Measurements from ENCODE around the gene ASPG. TPM values are rescaled to one million over a fixed set of nuclear protein-coding genes. Genes with fewer than 3 reads are reported as not detected.

ASPG gene
- total RNA-seq, 1 experiment from 2014 or later: 3.4 TPM

DNA sequence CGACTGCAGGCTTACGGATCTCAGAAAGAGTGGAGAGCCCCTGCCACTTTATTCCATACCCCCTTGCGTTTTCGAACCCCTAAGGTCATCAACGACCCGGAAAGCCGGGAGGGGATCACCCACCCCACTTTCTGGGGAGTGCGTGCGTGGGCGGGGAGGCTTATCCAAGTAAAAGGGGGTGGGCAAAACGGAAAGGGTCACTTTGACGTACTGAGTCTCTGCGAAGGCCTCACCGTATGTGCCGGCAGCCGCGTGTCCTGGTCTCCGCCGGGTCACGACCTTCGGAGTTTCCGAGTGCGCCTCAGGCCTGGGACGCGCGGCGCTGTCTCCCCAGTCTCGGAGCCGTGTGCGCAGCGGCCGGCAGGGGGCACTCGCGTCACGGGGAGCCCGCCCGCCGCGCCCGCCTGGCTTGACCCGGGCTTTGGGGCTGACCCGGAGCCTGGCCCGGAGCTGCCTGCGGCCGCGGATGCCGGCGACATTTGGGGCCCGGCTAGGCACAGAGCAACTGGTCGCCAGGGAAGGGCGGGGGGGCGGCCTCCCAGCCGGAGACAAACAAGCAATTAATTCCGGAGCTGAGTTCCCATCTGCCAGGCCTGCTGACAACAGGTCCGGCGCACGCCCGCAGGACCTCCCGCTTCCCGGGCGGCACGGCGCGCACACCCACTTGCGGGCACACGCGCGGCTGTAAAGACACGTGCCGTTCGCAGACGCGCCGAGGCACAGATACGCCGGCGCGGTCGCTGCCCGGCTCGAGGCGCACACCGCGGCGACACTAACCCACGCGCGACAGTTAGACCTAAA is 52.0 kb downstream of the ASPG start:
- H3K27ac Mint-ChIP-seq: no peak overlapping the region
- H3K36me3 Mint-ChIP-seq: no peaks in the 10 kb centered on the region
- CTCF ChIA-PET: interaction anchor here (0.6 to 1.9 kb wide), 34 partner anchors 9 to 836 kb away, joined by 3 to 21 read pairs (median 5); partner anchors contain the start of gene ASPG
- POLR2A ChIA-PET: no interaction called here
- DNase-seq (ENCODE audit: low spot score) (peak; percentile 79), ATAC-seq (peak; percentile 42)
- peaks cover 25% of the 10 kb centered on the region for H3K4me1 Mint-ChIP-seq
- H3K9me3 Mint-ChIP-seq: no peaks in the 10 kb centered on the region
- peaks cover 28% of the 10 kb centered on the region for H3K27me3 Mint-ChIP-seq (ENCODE audit: low read depth)
- peak overlapping the region; percentile 71 for H3K4me3 Mint-ChIP-seq
- TF ChIP-seq PRRX2 (CRISPR knock-in tag; IDR thresholded peaks at IDR 0.05) (no peak), CREM (CRISPR knock-in tag; IDR thresholded peaks at IDR 0.05) (no peak), NR1H2 (CRISPR knock-in tag; IDR thresholded peaks at IDR 0.05) (no peak), SP1 (CRISPR knock-in tag; conservative IDR thresholded peaks at IDR 0.05) (peak; percentile 67; the same call in 1 of the 2 replicates), ETV6 (CRISPR knock-in tag; IDR thresholded peaks at IDR 0.05) (peak; percentile 80; the same call in 1 of the 2 replicates), ZNF232 (CRISPR knock-in tag; IDR thresholded peaks at IDR 0.05) (no peak; the same call in 1 of the 2 replicates), NR2C2 (CRISPR knock-in tag; IDR thresholded peaks at IDR 0.05) (no peak), SOX15 (CRISPR knock-in tag; IDR thresholded peaks at IDR 0.05) (no peak), GRHL2 (CRISPR knock-in tag; IDR thresholded peaks at IDR 0.05; ENCODE audit: insufficient replicate concordance, severe bottlenecking) (no peak), JUN (CRISPR knock-in tag; IDR thresholded peaks at IDR 0.05) (peak; percentile 84; the same call in 1 of the 2 replicates), NR3C1 (CRISPR knock-in tag; conservative IDR thresholded peaks at IDR 0.05; ENCODE audit: low read depth) (no peak), GABPB1 (CRISPR knock-in tag; IDR thresholded peaks at IDR 0.05) (no peak), MYBL2 (CRISPR knock-in tag; IDR thresholded peaks at IDR 0.05) (no peak), GTF2I (CRISPR knock-in tag; conservative IDR thresholded peaks at IDR 0.05) (no peak)
- TF ChIP-seq, protein P1, sequence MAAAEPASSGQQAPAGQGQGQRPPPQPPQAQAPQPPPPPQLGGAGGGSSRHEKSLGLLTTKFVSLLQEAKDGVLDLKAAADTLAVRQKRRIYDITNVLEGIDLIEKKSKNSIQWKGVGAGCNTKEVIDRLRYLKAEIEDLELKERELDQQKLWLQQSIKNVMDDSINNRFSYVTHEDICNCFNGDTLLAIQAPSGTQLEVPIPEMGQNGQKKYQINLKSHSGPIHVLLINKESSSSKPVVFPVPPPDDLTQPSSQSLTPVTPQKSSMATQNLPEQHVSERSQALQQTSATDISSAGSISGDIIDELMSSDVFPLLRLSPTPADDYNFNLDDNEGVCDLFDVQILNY (CRISPR knock-in tag; IDR thresholded peaks at IDR 0.05): peak; percentile 61; the same call in 1 of the 2 replicates
- TF ChIP-seq, protein P2, sequence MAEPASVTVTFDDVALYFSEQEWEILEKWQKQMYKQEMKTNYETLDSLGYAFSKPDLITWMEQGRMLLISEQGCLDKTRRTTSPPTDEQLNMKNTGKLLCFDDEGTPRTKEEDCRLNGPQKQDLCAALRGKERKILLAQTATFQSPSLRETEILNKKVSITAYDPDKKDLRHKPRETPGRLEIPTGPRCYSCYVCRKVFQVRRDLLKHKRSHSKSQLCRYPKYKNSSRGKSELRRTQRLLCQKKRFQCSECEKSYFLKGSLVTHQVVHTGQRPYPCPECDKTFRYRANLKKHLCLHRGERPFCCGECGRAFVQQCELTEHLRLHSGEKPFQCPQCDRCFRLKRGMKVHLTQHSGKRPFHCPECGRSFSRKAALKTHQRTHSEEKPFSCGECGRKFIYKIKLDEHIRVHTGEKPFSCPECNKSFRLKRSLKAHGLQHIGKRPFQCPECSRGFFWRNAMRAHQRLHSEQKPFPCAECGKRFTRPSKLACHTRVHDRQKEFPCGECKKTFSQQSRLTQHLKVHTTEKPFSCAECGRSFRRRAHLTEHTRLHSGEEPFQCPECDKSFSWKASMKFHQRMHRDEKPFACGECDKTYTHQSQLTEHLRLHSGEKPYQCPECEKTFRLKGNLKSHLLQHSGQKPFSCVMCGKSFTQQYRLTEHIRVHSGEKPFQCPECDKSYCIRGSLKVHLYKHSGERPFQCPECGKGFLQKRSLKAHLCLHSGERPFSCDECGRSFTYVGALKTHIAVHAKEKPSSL (CRISPR knock-in tag; conservative IDR thresholded peaks at IDR 0.05): no peak
- TF ChIP-seq, protein P3, sequence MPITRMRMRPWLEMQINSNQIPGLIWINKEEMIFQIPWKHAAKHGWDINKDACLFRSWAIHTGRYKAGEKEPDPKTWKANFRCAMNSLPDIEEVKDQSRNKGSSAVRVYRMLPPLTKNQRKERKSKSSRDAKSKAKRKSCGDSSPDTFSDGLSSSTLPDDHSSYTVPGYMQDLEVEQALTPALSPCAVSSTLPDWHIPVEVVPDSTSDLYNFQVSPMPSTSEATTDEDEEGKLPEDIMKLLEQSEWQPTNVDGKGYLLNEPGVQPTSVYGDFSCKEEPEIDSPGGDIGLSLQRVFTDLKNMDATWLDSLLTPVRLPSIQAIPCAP (CRISPR knock-in tag; IDR thresholded peaks at IDR 0.05): no peak
- TF ChIP-seq, protein P4, sequence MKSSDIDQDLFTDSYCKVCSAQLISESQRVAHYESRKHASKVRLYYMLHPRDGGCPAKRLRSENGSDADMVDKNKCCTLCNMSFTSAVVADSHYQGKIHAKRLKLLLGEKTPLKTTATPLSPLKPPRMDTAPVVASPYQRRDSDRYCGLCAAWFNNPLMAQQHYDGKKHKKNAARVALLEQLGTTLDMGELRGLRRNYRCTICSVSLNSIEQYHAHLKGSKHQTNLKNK (CRISPR knock-in tag; IDR thresholded peaks at IDR 0.05): no peak
- TF ChIP-seq, protein P5, sequence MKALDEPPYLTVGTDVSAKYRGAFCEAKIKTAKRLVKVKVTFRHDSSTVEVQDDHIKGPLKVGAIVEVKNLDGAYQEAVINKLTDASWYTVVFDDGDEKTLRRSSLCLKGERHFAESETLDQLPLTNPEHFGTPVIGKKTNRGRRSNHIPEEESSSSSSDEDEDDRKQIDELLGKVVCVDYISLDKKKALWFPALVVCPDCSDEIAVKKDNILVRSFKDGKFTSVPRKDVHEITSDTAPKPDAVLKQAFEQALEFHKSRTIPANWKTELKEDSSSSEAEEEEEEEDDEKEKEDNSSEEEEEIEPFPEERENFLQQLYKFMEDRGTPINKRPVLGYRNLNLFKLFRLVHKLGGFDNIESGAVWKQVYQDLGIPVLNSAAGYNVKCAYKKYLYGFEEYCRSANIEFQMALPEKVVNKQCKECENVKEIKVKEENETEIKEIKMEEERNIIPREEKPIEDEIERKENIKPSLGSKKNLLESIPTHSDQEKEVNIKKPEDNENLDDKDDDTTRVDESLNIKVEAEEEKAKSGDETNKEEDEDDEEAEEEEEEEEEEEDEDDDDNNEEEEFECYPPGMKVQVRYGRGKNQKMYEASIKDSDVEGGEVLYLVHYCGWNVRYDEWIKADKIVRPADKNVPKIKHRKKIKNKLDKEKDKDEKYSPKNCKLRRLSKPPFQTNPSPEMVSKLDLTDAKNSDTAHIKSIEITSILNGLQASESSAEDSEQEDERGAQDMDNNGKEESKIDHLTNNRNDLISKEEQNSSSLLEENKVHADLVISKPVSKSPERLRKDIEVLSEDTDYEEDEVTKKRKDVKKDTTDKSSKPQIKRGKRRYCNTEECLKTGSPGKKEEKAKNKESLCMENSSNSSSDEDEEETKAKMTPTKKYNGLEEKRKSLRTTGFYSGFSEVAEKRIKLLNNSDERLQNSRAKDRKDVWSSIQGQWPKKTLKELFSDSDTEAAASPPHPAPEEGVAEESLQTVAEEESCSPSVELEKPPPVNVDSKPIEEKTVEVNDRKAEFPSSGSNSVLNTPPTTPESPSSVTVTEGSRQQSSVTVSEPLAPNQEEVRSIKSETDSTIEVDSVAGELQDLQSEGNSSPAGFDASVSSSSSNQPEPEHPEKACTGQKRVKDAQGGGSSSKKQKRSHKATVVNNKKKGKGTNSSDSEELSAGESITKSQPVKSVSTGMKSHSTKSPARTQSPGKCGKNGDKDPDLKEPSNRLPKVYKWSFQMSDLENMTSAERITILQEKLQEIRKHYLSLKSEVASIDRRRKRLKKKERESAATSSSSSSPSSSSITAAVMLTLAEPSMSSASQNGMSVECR (CRISPR knock-in tag; IDR thresholded peaks at IDR 0.05; ENCODE audit: borderline replicate concordance): peak; percentile 68; the same call in 1 of the 2 replicates
- TF ChIP-seq, protein P6, sequence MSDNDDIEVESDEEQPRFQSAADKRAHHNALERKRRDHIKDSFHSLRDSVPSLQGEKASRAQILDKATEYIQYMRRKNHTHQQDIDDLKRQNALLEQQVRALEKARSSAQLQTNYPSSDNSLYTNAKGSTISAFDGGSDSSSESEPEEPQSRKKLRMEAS (CRISPR knock-in tag; IDR thresholded peaks at IDR 0.05): peak; percentile 95
- TF ChIP-seq, protein P7, sequence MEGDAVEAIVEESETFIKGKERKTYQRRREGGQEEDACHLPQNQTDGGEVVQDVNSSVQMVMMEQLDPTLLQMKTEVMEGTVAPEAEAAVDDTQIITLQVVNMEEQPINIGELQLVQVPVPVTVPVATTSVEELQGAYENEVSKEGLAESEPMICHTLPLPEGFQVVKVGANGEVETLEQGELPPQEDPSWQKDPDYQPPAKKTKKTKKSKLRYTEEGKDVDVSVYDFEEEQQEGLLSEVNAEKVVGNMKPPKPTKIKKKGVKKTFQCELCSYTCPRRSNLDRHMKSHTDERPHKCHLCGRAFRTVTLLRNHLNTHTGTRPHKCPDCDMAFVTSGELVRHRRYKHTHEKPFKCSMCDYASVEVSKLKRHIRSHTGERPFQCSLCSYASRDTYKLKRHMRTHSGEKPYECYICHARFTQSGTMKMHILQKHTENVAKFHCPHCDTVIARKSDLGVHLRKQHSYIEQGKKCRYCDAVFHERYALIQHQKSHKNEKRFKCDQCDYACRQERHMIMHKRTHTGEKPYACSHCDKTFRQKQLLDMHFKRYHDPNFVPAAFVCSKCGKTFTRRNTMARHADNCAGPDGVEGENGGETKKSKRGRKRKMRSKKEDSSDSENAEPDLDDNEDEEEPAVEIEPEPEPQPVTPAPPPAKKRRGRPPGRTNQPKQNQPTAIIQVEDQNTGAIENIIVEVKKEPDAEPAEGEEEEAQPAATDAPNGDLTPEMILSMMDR (IDR thresholded peaks at IDR 0.05): peak; percentile 82
- TF ChIP-seq, protein P8, sequence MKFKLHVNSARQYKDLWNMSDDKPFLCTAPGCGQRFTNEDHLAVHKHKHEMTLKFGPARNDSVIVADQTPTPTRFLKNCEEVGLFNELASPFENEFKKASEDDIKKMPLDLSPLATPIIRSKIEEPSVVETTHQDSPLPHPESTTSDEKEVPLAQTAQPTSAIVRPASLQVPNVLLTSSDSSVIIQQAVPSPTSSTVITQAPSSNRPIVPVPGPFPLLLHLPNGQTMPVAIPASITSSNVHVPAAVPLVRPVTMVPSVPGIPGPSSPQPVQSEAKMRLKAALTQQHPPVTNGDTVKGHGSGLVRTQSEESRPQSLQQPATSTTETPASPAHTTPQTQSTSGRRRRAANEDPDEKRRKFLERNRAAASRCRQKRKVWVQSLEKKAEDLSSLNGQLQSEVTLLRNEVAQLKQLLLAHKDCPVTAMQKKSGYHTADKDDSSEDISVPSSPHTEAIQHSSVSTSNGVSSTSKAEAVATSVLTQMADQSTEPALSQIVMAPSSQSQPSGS (CRISPR knock-in tag; IDR thresholded peaks at IDR 0.05; ENCODE audit: borderline replicate concordance, low read depth): no peak
- TF ChIP-seq, protein P9, sequence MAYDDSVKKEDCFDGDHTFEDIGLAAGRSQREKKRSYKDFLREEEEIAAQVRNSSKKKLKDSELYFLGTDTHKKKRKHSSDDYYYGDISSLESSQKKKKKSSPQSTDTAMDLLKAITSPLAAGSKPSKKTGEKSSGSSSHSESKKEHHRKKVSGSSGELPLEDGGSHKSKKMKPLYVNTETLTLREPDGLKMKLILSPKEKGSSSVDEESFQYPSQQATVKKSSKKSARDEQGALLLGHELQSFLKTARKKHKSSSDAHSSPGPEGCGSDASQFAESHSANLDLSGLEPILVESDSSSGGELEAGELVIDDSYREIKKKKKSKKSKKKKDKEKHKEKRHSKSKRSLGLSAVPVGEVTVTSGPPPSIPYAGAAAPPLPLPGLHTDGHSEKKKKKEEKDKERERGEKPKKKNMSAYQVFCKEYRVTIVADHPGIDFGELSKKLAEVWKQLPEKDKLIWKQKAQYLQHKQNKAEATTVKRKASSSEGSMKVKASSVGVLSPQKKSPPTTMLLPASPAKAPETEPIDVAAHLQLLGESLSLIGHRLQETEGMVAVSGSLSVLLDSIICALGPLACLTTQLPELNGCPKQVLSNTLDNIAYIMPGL (CRISPR knock-in tag; IDR thresholded peaks at IDR 0.05): peak; percentile 82
